GM19438 (cell line): ENCODE measurements around the gene MTIF2.
"Not testable (repeated sequence)": the region's sequence is repeated elsewhere in the genome, so short reads cannot be mapped to it uniquely, and the experiment has no call there.

Experiments used
- ATAC-seq: cut with Tn5 transposase; IDR thresholded peaks from one replicate; pipeline ENCODE4 v1.9.1; 2021; ENCODE audit warnings: low read depth; ENCODE audit not compliant: unreplicated experiment

Gene MTIF2

GRCh38 chr2:55204950-55205349 lies 64.1 kb downstream of the MTIF2 start:
- ATAC-seq, result no peak

GRCh38 chr2:55204536-55204935 lies 64.5 kb downstream of the MTIF2 start:
- no peak for ATAC-seq

GRCh38 chr2:55200416-55200815 lies 68.6 kb downstream of the MTIF2 start:
- ATAC-seq, result no peak

DNA sequence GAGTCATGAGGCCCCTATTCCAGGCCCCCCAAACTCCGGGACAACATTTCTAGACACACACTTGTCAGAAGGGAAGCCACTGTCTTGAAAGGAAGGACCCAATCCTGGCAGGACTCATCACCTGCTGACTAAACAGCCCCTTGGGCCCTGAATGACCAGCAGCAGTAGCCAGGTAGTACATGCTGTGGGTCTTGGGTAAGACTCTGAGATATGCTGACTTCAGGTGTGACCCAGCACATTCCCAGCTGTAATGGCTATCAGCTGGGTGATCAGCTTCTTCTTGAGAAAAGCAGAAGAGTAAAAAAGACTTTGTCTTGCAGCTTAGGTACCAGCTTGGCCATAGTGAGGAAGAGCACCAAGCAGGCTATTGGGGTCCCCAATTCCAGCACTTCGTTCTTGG lies 72.5 kb downstream of the MTIF2 start:
- no peak for ATAC-seq

- ATAC-seq, result not testable (repeated sequence)
Measured at GRCh38 chr2:55191888-55192287, 77.1 kb downstream of the MTIF2 start.

- not testable (repeated sequence) for ATAC-seq
Measured at GRCh38 chr2:55186837-55187236, 82.2 kb downstream of the MTIF2 start.
